Prostate gland (tissue), 2 donors: ENCODE data around the gene DICER1. TPM values are rescaled to one million over a fixed set of nuclear protein-coding genes. Genes with fewer than 3 reads are reported as not detected.

ENCODE experiments used
- DNase-seq: peaks from one replicate; pipeline ENCODE4 v3.0.0-alpha.2; 2019; ENCODE audit warnings: low spot score
- H3K27ac ChIP-seq, 2 donors: fragments of 200-600 bp; sonication (generic); 2 replicates each; pipeline ENCODE4 v1.5.1; 2017 to 2019
- H3K27me3 ChIP-seq: fragments of 200-600 bp; sonication (generic); replicated peaks from 2 replicates; pipeline ENCODE4 v1.5.1; 2019; ENCODE audit not compliant: insufficient read depth
- H3K36me3 ChIP-seq, 2 donors: fragments of 200-600 bp; sonication (generic); 1 replicate in 1 of 2; 2 replicates in 1 of 2; pipeline versions ENCODE4 v1.5.1 to v1.8.1; 2017 to 2019
- H3K4me1 ChIP-seq: fragments of 200-600 bp; sonication (generic); replicated peaks from 2 replicates; pipeline ENCODE4 v1.5.1; 2019
- H3K4me3 ChIP-seq, 2 donors: fragments of 200-600 bp; sonication (generic); 2 replicates each; pipeline ENCODE4 v1.5.1; 2017 to 2019
- H3K9me3 ChIP-seq: fragments of 200-600 bp; sonication (generic); 2 replicates; pipeline ENCODE4 v1.5.1; 2017
- POLR2A ChIP-seq: fragments of 450-650 bp; IDR thresholded peaks from one replicate; pipeline ENCODE4 v1.6.1; 2016; ENCODE audit warnings: antibody characterized with exemption, mild to moderate bottlenecking
- POLR2AphosphoS5 ChIP-seq: sonication (generic); formaldehyde crosslinking; IDR thresholded peaks from one replicate; pipeline ENCODE4 v1.6.1; 2017; ENCODE audit warnings: antibody characterized with exemption
- WGBS: methylation state at CpG from one replicate; pipeline ENCODE4 v1.1.5; 2018; 5-methylcytosine and 5-hydroxymethylcytosine counted together
- intact Hi-C: fragments of 100-400 bp; cut with DNase I; formaldehyde crosslinking; loops from one replicate; pipeline ENCODE4 v1.14.2; 2022
- total RNA-seq, 2 donors: library from RNA; depleted of rRNA; stranded (reverse); fragments of >200 nt; gene quantifications; one replicate each; pipeline ENCODE4 v1.1.0, GENCODE V29; 2016
- TF ChIP-seq, protein P1 (sequence below), 4 experiments: fragments of 200-600 bp in 2 of 4; fragments of 450-650 bp in 2 of 4; sonication (generic) in 2 of 4; IDR thresholded peaks; 1 replicate in 3 of 4; 2 replicates in 1 of 4; pipeline ENCODE4 v1.5.1; 2016 to 2019; ENCODE audit warnings: antibody characterized with exemption in 4 of 4, mild to moderate bottlenecking in 2 of 4, moderate library complexity in 2 of 4

Gene DICER1
- total RNA-seq, 2 donors from 2014 or later = 25.4 to 86.3 TPM

DNA sequence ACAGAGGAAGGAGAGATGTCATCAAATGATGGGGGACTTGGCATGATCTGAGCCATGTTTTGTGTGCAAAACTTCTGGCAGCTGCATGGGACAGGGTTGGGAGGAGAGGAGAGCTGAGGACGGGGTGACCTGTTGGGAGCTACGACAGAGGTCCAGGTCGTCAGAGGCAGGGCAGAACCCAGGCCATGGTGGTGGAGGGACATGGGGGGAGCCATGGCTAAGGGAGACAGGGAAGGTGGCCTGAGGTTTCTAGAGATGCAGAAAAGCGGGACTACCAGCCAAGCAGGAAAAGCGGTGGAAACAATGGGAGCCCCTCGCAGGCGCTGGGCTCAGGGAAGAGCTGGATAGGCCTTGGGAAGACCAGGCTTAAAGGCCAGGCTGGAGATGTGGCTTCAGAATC, 88.3 kb downstream of the DICER1 start:
- Histone ChIP-seq H3K27me3 (no peaks in the 10 kb centered on the region), H3K27ac (no peak overlapping the region), H3K9me3 (no peaks in the 10 kb centered on the region), H3K36me3 (no peaks in the 10 kb centered on the region), H3K4me3 (no peak overlapping the region), H3K4me1 (no peaks in the 10 kb centered on the region)
- intact Hi-C loops = no loop called here
- no peak for DNase-seq
- WGBS = 73% methylated on average over 7 of the region's 7 CpGs
- TF ChIP-seq, protein P1, sequence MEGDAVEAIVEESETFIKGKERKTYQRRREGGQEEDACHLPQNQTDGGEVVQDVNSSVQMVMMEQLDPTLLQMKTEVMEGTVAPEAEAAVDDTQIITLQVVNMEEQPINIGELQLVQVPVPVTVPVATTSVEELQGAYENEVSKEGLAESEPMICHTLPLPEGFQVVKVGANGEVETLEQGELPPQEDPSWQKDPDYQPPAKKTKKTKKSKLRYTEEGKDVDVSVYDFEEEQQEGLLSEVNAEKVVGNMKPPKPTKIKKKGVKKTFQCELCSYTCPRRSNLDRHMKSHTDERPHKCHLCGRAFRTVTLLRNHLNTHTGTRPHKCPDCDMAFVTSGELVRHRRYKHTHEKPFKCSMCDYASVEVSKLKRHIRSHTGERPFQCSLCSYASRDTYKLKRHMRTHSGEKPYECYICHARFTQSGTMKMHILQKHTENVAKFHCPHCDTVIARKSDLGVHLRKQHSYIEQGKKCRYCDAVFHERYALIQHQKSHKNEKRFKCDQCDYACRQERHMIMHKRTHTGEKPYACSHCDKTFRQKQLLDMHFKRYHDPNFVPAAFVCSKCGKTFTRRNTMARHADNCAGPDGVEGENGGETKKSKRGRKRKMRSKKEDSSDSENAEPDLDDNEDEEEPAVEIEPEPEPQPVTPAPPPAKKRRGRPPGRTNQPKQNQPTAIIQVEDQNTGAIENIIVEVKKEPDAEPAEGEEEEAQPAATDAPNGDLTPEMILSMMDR (IDR thresholded peaks at IDR 0.05) = no peak
- TF ChIP-seq POLR2A (no peak), POLR2AphosphoS5 (no peak)

DNA sequence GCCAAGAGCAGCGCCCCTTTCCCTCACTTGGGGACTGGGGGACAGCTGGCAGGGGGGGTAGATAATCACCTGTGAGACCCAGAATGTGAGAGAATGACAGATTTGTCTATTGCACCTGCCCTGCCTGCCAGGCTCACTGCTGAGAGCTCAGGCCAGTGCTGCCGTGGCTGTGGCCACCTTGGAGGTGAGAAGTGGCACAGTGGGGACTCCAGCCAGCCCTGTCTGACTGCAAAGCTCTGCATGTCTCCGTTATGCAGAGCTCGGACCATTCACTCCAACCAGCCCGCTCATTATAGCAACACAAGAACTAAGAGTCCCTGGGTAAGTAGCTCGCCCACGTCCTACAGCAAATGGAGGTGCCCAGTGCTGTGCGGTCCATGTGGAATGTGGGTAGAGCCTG, 88.8 kb downstream of the DICER1 start:
- intact Hi-C loops = no loop called here
- H3K27me3 ChIP-seq = no peaks in the 10 kb centered on the region
- no peaks in the 10 kb centered on the region for H3K4me1 ChIP-seq
- no peaks in the 10 kb centered on the region for H3K36me3 ChIP-seq
- 84% methylated on average over 8 of the region's 8 CpGs for WGBS
- DNase-seq = no peak
- TF ChIP-seq POLR2A = no peak
- H3K9me3 ChIP-seq = no peaks in the 10 kb centered on the region
- H3K4me3 ChIP-seq = no peak overlapping the region
- H3K27ac ChIP-seq = no peak overlapping the region

DNA sequence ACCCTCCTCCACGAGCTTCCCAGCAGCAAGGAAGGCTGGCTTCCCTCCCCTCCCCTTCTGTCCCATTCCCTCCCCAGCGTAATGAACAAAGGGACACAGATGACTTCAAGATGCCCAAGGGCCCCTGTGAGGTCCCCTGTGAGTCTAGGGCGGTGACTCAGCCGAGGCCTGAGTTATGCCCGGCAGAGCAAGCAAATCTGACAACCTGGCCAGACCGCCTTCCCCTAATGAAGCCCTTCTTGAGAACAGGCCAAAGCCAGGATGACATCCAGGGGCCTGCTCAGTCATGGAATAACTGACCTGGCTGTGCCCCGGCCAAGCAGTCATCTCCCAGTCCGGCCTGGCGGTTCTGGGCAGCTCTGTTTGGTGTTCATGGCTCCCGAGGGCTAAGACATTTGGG, 89.2 kb downstream of the DICER1 start:
- Histone ChIP-seq H3K27ac (no peak overlapping the region), H3K27me3 (no peaks in the 10 kb centered on the region), H3K4me3 (no peak overlapping the region), H3K36me3 (no peaks in the 10 kb centered on the region), H3K9me3 (no peaks in the 10 kb centered on the region), H3K4me1 (no peaks in the 10 kb centered on the region)
- intact Hi-C loops = no loop called here
- no peak for TF ChIP-seq POLR2AphosphoS5
- TF ChIP-seq, protein P1 (IDR thresholded peaks at IDR 0.05) = no peak
- WGBS = 75% methylated on average over 10 of the region's 10 CpGs
- DNase-seq = no peak

DNA sequence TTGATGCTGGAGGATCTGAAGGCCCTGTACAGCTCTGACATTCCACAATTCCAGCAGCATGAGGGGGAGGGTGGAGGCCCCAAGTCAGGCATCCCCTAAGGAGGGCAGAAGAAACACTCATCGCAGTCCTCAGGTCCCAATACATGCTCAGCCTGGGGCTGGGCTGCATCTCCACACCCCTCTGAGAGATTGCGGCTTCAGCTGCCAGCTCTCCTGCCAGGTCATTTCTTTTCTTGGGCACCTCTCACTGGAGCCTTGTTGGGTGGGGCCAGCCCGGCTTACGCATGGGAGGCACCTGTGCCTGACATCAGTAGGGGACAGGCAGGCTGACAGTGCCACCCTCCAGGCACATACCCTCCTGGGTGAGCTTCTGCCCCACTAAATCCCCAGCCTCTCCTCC, 89.8 kb downstream of the DICER1 start:
- Histone ChIP-seq H3K27ac (no peak overlapping the region), H3K4me3 (no peak overlapping the region), H3K27me3 (no peaks in the 10 kb centered on the region), H3K36me3 (no peaks in the 10 kb centered on the region), H3K9me3 (no peaks in the 10 kb centered on the region), H3K4me1 (no peaks in the 10 kb centered on the region)
- TF ChIP-seq POLR2A (no peak), POLR2AphosphoS5 (no peak)
- TF ChIP-seq, protein P1 (IDR thresholded peaks at IDR 0.05) = no peak
- intact Hi-C loops = no loop called here
- 93% methylated on average over 4 of the region's 4 CpGs for WGBS
- no peak for DNase-seq

DNA sequence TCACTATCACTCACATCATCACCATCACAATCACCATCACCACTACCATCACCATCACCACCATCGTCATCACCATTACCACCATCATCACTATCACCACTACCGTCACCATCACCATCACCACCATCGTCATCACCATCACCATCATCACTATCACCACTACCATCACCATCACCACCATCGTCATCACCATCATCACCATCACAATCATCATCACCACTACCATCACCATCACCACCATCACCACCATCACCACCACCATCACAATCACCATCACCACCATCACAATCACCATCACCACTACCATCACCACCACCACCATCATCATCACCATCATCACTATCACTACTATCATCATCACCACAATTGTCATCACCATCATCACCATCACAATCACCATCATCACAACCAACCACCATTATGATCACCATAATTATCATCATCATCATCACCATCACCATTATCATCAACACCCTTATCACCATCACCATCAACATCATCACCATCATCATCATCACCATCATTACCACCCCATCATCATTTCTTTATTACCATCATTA, 90.8 kb downstream of the DICER1 start:
- no peak for DNase-seq
- Histone ChIP-seq H3K4me1 (no peaks in the 10 kb centered on the region), H3K9me3 (no peaks in the 10 kb centered on the region), H3K36me3 (no peaks in the 10 kb centered on the region), H3K27me3 (no peaks in the 10 kb centered on the region), H3K27ac (no peak overlapping the region), H3K4me3 (no peak overlapping the region)
- TF ChIP-seq, protein P1 (IDR thresholded peaks at IDR 0.05) = no peak
- no peak for TF ChIP-seq POLR2AphosphoS5
- no peak for TF ChIP-seq POLR2A
- intact Hi-C loops = no loop called here
- WGBS = over 99% methylated on average over 4 of the region's 4 CpGs
